ENCODE data around the gene RABGAP1L.

GRCh38 chr1:175023043-175023921, 864.0 kb downstream of the RABGAP1L start, which contains the start of gene MRPS14:
- TF ChIP-seq POLR2AphosphoS5 (IDR thresholded peaks at IDR 0.05; ENCODE audit: low read length), result peak; percentile 94
- TF ChIP-seq RELA (IDR thresholded peaks at IDR 0.05; ENCODE audit: borderline replicate concordance, partially characterized antibody), result peak; percentile 29
- TF ChIP-seq CTCF (IDR thresholded peaks at IDR 0.05 in 2 of 3, conservative IDR thresholded peaks at IDR 0.05 in 1 of 3; ENCODE audit: control insufficient read depth in 2 of 3, extremely low read depth in 1 of 3, insufficient read depth in 1 of 3, low read depth in 3 of 3, low read length in 3 of 3), result no peak
- no peak for TF ChIP-seq NRF1 (conservative IDR thresholded peaks at IDR 0.05; ENCODE audit: low read depth, low read length)

All from GM12878 (cell line).